Peyer's patch (tissue), 4 donors: Measurements from ENCODE around the gene ACACA. TPM values are rescaled to one million over a fixed set of nuclear protein-coding genes. Genes with fewer than 3 reads are reported as not detected.

ENCODE experiments used
- DNase-seq, 3 donors: peaks; one replicate each; pipeline ENCODE4 v3.0.0-alpha.2; 2017 to 2019
- H3K27ac ChIP-seq, 4 donors: fragments of 200-600 bp; sonication (generic); one replicate each; pipeline ENCODE4 v1.5.1; 2016 to 2019
- H3K27me3 ChIP-seq, 2 donors: fragments of 200-600 bp; sonication (generic); one replicate each; pipeline ENCODE4 v1.5.1; 2019
- H3K36me3 ChIP-seq, 3 donors: fragments of 200-600 bp; sonication (generic); one replicate each; pipeline ENCODE4 v1.5.1; 2016 to 2019
- H3K4me1 ChIP-seq, 4 donors: fragments of 200-600 bp; sonication (generic); one replicate each; pipeline ENCODE4 v1.5.1; 2016 to 2019
- H3K4me3 ChIP-seq, 4 donors: fragments of 200-600 bp; sonication (generic); 1 replicate in 3 of 4; 2 replicates in 1 of 4; pipeline ENCODE4 v1.5.1; 2016 to 2019; ENCODE audit warnings: mild to moderate bottlenecking in 1 of 4
- H3K9me3 ChIP-seq, 4 donors: fragments of 200-600 bp; sonication (generic); one replicate each; pipeline ENCODE4 v1.5.1; 2016 to 2019; ENCODE audit warnings: mild to moderate bottlenecking in 1 of 4
- CTCF ChIP-seq, 6 experiments: fragments of 450-650 bp in 4 of 6; fragments of 200-600 bp in 2 of 6; sonication (generic) in 1 of 6; IDR thresholded peaks; one replicate each; pipeline ENCODE4 v1.5.1; 2017 to 2019; ENCODE audit warnings: antibody characterized with exemption in 6 of 6, mild to moderate bottlenecking in 3 of 6, moderate library complexity in 1 of 6
- POLR2A ChIP-seq, 2 donors: fragments of 450-650 bp; IDR thresholded peaks; one replicate each; pipeline ENCODE4 v1.5.1; 2017; ENCODE audit warnings: antibody characterized with exemption in 2 of 2, mild to moderate bottlenecking in 2 of 2, moderate library complexity in 2 of 2
- total RNA-seq, 4 donors: library from RNA; depleted of rRNA; stranded (reverse); fragments of >200 nt; gene quantifications; one replicate each; pipeline ENCODE4 v1.1.0, GENCODE V29; 2016

Gene ACACA
- total RNA-seq, 4 donors from 2014 or later: 31.7 to 71.7 (median 43.0) TPM

DNA sequence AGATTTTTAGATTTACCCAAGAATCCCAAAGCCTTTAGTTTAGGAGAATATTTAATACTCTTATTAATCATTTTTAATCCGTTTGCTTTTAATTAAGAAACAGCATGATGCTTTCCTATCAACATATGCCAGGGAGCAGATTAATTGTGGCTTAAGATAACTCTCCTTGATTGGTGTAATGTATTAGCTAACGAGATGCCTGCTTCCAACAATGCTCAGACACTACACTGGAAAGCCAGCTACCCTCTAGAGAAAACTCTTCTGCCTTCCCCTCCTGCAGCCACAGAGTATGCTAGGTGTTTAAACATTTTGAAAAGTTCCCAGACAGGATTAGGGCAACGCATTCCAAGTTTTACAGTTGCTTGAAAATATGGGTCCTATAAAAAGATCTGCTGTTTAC is 315.7 kb downstream of the ACACA start:
- Histone ChIP-seq H3K9me3 (no peaks in the 10 kb centered on the region), H3K27me3 (no peaks in the 10 kb centered on the region), H3K4me3 (no peak overlapping the region), H3K4me1 (peaks cover 0 to 11% (median 3%) of the 10 kb centered on the region in 4 donors), H3K27ac (peak overlapping the region in 1 of 4 donors; percentile 59), H3K36me3 (peaks cover 0 to 24% (median 0%) of the 10 kb centered on the region in 3 donors)
- TF ChIP-seq POLR2A (IDR thresholded peaks at IDR 0.05): no peak
- no peak for TF ChIP-seq CTCF (IDR thresholded peaks at IDR 0.05)
- no peak for DNase-seq

DNA sequence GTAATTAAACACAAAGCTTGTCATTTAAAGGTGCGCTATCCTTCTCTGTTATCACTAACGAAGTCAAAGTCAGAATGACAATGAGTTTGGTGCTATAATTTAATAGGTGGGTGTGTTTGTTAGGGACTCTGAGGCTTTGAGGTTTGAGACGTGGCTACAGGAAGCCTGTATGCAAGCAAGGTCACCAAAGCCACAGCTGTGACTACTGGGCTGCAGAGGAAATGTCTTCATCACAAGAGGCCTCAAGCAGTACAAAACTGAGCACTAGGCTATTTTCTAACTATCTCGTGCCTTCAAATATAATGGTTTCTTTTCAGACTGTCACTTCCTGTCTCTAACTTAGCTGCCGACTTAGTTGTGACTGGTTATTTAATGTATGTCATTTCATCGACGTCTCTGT is 316.7 kb downstream of the ACACA start:
- H3K4me3 ChIP-seq: no peak overlapping the region
- H3K27me3 ChIP-seq: no peaks in the 10 kb centered on the region
- H3K9me3 ChIP-seq: no peaks in the 10 kb centered on the region
- peak overlapping the region; percentile 56 to 70 (median 58) for H3K27ac ChIP-seq
- TF ChIP-seq POLR2A (IDR thresholded peaks at IDR 0.05) (no peak), CTCF (IDR thresholded peaks at IDR 0.05) (no peak)
- DNase-seq: peak in 2 of 3 donors; percentile 34 to 79
- peaks cover 0 to 11% (median 3%) of the 10 kb centered on the region in 4 donors for H3K4me1 ChIP-seq
- peaks cover 0 to 26% (median 0%) of the 10 kb centered on the region in 3 donors for H3K36me3 ChIP-seq

- DNase-seq: no peak
- Histone ChIP-seq H3K36me3 (peaks cover 0 to 26% (median 0%) of the 10 kb centered on the region in 3 donors), H3K4me1 (peaks cover 0 to 11% (median 3%) of the 10 kb centered on the region in 4 donors), H3K27me3 (no peaks in the 10 kb centered on the region), H3K27ac (peak overlapping the region in 1 of 4 donors; percentile 36), H3K9me3 (no peaks in the 10 kb centered on the region), H3K4me3 (no peak overlapping the region)
- no peak for TF ChIP-seq POLR2A (IDR thresholded peaks at IDR 0.05)
- TF ChIP-seq CTCF (IDR thresholded peaks at IDR 0.05): peak in 1 of 6 experiments; percentile 9
These were observed 317.7 kb downstream of the ACACA start for GRCh38 chr17:37088913-37089312.

GRCh38 chr17:37088459-37088858 is 318.2 kb downstream of the ACACA start:
- no peaks in the 10 kb centered on the region for H3K27me3 ChIP-seq
- no peak for DNase-seq
- H3K36me3 ChIP-seq: peaks cover 0 to 26% (median 0%) of the 10 kb centered on the region in 3 donors
- no peak for TF ChIP-seq POLR2A (IDR thresholded peaks at IDR 0.05)
- no peak for TF ChIP-seq CTCF (IDR thresholded peaks at IDR 0.05)
- H3K4me3 ChIP-seq: no peak overlapping the region
- H3K9me3 ChIP-seq: no peaks in the 10 kb centered on the region
- H3K4me1 ChIP-seq: peaks cover 0 to 11% (median 3%) of the 10 kb centered on the region in 4 donors
- H3K27ac ChIP-seq: no peak overlapping the region

DNA sequence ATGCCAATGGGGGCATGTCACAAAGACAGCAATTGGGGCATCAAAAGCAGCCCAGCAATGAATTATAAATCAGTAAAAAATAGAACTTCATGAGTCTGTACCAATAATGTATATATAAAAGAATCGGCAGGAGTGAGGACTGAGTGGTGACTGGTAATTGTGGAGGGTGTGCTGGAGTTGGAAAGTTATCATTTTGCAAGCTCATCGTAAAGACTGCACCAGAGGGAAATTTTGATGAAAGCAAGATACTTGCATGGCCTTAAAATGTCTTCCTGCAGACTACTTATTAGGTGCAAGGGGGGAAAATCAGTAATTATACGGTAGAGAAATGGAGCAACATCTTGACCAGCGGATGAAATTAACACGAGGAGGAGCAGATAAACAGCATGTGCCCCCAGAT is 319.0 kb downstream of the ACACA start:
- Histone ChIP-seq H3K4me1 (peaks cover 0 to 11% (median 1%) of the 10 kb centered on the region in 4 donors), H3K4me3 (no peak overlapping the region), H3K36me3 (peaks cover 0 to 26% (median 0%) of the 10 kb centered on the region in 3 donors), H3K27me3 (no peaks in the 10 kb centered on the region), H3K27ac (no peak overlapping the region), H3K9me3 (no peaks in the 10 kb centered on the region)
- DNase-seq: no peak
- TF ChIP-seq CTCF (IDR thresholded peaks at IDR 0.05) (no peak), POLR2A (IDR thresholded peaks at IDR 0.05) (no peak)

GRCh38 chr17:37086948-37087347 is 319.7 kb downstream of the ACACA start:
- Histone ChIP-seq H3K9me3 (no peaks in the 10 kb centered on the region), H3K4me1 (peaks cover 0 to 11% (median 1%) of the 10 kb centered on the region in 4 donors), H3K27me3 (no peaks in the 10 kb centered on the region), H3K27ac (no peak overlapping the region), H3K36me3 (peaks cover 0 to 26% (median 0%) of the 10 kb centered on the region in 3 donors), H3K4me3 (no peak overlapping the region)
- peak in 1 of 3 donors; percentile 21 for DNase-seq
- no peak for TF ChIP-seq POLR2A (IDR thresholded peaks at IDR 0.05)
- no peak for TF ChIP-seq CTCF (IDR thresholded peaks at IDR 0.05)
